ENCODE measurements around the gene MUCL3. TPM values are rescaled to one million over a fixed set of nuclear protein-coding genes. Genes with fewer than 3 reads are reported as not detected.

The MUCL3 gene
- total and polyA plus RNA-seq, 2 of the 8 experiments (the other 6 are each of a cell fraction or from before 2014, with no cell fraction given) = 0.15 to 0.37 TPM

DNA sequence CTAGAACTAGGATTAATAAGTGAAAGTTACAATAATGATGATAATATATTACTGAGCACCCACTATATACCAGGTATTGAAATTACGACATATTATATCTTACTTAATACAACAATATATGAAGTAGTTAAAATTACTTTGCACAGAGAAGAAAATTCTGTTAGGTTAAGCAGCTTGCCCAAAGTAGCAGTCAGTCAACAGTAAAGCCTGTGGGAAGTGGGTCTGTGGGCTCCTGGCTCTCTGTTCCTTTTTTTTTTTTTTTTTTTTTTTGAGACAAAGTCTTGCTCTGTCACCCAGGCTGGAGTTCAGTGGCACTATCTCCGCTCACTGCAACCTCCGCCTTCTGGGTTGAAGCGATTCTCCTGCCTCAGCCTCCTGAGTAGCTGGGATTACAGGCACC is 37.5 kb upstream of the MUCL3 start (continued):
- TF ChIP-seq CHD7 (IDR thresholded peaks at IDR 0.05; ENCODE audit: insufficient replicate concordance, low read length) = no peak
- TF ChIP-seq BACH1 (IDR thresholded peaks at IDR 0.05; ENCODE audit: low read length) = no peak

All from H1 (cell line).